PC-3 (cell line): ENCODE results near the gene CRABP2.

Source experiments
- CTCF ChIP-seq: fragments of 300-600 bp; sonication (generic); conservative IDR thresholded peaks from 2 replicates; pipeline ENCODE4 v1.5.1; 2017; ENCODE audit warnings: antibody characterized with exemption, low read depth, mild to moderate bottlenecking, low read length
- EZH2 ChIP-seq: fragments of 300-600 bp; sonication (generic); IDR thresholded peaks from one replicate; pipeline ENCODE4 v1.6.1; 2017; ENCODE audit warnings: antibody characterized with exemption, mild to moderate bottlenecking, low read length; ENCODE audit not compliant: unreplicated experiment
- EZH2phosphoT487 ChIP-seq: fragments of 300-600 bp; sonication (generic); IDR thresholded peaks from 2 replicates; pipeline ENCODE4 v1.6.1; 2018; ENCODE audit warnings: mild to moderate bottlenecking, antibody characterized with exemption, low read length, borderline replicate concordance

GRCh38 chr1:156698995-156699394, 6.4 kb downstream of the CRABP2 start:
- TF ChIP-seq CTCF (no peak), EZH2phosphoT487 (no peak), EZH2 (no peak)
